HG03432 (cell line): ENCODE measurements around the gene SERTM1.

Source experiments
- ATAC-seq: cut with Tn5 transposase; IDR thresholded peaks from one replicate; pipeline ENCODE4 v1.9.1; 2021; ENCODE audit warnings: mild to moderate bottlenecking, moderate library complexity; ENCODE audit not compliant: unreplicated experiment

The SERTM1 gene

DNA sequence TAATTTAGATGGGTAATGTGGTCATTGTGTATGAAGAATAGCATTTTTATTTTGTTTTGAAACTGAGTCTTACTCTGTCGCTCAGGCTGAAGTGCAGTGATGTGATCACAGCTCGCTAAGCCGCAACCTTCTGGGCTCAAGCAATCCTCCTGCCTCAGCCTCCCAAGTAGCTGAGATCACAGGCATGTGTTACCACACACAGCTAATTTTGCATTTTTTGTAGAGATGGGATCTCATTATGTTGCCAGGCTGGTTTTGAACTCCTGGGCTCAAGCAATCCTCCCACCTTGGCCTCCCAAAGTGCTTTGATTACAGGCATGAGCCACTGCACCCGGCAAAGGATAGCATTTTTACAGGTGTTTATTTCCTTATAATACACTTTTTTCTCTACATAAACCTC is 36.6 kb downstream of the SERTM1 start:
- no peak for ATAC-seq

DNA sequence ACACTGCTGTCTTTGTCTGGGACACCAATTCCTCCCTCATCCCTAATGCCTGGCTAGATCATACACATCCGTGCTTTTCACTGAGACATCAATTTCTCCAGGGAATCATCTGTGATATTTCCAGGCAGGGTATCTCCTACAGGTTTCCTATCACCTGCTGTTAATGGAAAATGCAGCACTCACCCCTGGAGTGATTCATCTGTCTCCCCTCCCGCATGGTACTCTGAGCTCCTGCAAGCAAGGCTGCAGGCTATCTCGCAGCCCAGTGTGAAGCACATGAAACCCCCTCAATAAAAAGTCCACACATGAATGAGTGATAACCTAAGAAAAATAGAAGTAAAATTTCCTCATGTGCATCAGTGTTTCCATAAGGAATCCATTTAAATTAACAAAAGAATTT is 38.5 kb downstream of the SERTM1 start:
- no peak for ATAC-seq

DNA sequence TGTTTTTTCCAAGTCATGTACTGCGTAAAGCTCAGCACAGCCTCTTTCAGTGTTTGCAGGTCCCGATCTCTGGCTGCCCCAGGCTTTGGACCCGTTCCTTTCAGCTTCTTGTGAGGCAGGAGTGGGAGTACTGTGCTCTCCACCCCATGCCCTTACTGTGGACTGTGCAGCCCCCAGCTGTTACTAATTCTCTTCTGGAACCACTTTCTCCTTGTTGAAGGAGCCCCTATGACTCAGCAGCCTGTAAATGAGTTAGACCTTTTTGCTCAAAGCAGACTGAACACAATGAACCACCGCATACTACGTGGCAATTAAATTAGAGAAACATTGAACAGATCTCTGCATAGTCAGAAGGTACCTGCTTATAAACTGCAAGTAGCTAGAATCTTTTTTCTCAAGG is 39.0 kb downstream of the SERTM1 start:
- no peak for ATAC-seq

DNA sequence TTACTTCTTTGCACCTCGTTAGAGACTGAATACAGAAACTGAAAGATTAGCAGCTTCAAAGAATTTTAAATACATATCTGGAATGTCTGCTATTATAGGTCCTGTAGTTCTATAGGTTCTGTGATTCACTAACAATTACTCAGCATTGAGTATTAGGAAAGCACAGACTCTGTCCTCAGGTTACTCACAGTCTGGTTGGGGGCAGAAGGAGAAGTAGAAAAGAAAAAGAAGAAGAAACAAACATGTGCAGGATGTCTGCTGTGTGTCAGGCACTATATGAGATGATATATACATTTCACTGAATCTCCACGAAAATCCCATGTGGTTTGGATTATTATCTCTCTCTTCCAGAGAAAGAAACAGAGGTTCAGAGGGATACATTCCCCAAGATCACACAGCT is 40.1 kb downstream of the SERTM1 start:
- no peak for ATAC-seq

DNA sequence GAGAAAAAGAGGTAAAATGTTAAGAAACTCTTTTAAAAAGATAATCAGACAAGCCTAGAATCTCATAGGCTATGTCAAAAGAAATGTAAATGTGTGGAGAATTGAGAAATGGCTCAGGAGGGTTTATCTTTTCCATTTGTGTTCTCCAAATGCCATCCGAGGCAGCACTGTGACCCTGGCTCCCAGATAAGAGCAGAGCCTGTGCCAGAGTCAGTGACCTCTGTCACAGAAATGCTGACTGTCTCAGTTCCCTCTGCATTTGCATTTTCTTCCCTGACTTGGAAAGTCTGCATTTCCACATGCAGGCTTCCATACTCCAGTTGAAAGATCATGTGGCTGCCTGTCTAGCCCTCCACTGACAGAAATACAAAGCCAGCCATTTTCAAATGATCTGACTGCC is 42.0 kb downstream of the SERTM1 start:
- no peak for ATAC-seq

DNA sequence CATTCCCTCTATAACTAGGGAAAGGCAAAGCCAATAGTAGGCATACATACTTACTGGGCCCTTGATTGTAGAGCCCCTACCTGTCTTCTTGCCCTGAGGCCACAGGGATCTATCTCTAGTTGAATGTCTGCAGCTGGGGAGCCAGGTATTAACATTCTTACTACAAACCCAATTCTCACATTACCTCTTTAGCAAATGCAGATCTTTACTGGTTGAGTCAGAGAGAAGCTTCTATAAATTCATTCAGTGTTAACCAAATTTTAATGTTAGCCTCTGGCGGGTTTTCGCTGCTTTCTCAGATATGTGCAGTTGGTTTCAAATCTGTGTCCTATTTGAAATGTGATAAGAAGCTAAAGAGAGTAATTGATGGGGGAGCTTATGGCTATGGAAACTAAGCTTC is 43.2 kb downstream of the SERTM1 start:
- no peak for ATAC-seq

DNA sequence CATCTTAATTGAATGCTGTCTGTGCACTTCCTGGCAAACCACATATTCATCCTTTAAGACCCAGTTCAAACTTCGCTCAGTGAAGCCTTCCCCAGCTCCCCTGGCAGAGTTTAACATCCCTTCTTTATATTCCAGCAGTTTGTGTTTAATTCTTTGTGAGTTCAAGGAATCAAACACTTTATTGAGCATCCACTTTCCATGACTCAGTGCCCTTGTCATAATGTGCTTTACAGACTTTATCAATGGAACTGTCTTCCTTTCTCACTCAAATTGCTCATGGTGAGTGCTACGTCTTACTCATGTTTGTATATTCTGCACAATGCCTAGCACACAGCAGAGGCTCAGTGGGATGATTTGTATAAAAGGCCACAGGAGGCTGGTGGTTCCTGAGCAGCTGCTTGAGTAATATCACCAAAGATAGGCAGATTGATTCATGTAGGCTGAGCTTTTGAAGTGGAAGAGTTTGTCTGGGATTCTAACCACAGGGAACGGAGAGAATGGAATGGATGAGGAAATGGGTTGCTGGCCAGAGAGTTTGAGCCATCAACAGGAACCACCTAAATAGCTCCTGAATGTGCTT is 44.2 kb downstream of the SERTM1 start:
- ATAC-seq: no peak

DNA sequence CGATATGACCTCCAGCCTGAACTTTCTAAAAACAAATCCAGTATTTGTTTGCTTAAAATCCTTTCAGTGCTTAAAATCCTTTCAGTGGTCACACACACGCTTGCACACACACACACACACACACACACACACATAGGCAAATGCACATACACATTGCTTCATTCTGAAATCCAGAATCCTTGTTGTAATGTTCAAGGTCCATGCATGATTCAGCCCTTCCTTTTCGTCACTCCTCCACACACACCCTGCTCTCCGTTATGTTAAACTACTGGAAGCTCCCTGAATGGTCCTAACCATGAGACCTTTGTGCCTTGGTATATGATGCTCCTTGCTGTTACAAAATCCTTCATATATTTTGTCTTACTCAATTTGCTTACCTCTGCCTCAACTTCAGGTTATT is 44.9 kb downstream of the SERTM1 start:
- ATAC-seq: no peak

DNA sequence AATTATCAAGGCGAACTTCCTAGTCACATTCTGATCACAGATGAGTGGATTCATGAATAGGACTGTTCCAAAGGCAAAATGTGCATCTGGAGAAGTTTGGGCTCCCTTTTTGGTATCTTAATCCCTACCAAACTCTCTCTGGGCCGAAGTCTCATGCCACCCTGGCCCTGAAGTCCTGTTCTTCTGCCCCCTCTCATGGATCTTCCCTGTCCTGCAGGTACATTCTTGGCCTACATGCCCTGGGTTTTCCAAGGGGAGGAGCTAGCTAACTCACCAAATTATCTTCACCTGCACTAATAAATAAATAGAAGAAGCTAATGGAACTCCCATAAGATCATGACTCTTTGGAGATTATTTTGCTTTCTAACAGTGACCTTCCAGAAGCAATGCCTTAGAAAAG is 50.3 kb downstream of the SERTM1 start:
- no peak for ATAC-seq

DNA sequence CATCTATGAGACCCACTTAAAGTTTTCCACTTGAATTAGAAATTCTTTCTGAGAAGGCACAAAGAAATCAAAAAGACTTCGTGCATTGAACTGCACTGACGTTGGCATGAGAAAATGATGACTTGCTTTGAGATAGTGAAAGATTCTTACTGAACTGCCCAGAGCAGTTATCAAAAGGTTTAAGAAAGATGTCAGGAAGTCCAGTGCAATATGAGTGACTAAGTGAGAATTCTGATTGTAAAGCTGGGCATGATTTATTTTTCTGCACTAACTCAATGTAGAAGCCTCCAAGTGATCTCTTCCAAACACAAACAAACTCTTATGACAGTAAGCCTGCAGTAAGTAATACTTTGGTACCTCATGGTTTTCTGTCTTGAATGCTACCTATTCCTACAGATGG is 52.1 kb downstream of the SERTM1 start:
- ATAC-seq: no peak

DNA sequence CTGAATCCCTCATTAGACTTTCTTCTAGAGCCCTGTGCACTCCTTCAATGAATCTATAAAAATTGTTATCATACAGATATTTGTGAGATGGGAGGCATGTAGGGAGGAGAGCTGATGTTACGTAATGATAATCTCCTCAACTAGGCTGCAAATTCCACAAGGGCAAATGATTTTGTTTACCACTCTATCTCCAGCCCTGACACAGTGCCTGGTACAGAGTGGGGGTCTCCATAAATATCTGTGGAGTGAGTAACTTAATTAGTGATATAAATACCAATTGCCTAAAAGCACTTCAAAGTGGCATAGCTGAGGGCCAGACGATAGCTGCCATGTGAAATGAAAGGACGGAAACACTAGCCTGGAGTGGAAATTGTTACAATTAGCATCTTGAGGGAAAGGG is 54.2 kb downstream of the SERTM1 start:
- ATAC-seq: no peak

DNA sequence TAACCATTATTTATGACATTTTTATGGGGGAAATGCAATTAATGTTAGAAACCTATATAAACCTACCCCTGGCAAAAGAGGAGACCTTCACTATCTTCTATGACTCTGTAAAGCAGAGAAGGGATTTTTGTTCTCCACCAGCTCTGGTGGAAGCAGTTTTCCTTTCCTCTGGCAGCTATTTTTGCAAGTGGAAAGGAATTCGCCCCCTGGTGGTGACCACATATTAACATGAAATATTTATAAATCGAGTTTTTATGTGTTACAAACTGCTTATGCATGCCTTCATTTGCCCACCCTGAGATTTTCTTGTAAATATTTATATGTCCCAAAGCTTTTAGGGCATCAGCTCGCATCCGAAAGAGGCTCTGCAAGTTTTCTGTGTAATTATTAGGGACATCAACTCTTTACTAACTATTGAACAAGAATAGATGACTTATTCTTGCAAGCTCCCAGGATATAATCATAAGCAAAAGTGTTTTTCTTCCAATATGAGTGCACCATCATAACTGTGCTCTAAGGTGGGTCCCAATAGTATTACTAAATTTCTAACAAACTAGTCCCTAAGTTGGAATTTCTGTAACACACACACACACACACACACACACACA is 62.4 kb downstream of the SERTM1 start:
- no peak for ATAC-seq

DNA sequence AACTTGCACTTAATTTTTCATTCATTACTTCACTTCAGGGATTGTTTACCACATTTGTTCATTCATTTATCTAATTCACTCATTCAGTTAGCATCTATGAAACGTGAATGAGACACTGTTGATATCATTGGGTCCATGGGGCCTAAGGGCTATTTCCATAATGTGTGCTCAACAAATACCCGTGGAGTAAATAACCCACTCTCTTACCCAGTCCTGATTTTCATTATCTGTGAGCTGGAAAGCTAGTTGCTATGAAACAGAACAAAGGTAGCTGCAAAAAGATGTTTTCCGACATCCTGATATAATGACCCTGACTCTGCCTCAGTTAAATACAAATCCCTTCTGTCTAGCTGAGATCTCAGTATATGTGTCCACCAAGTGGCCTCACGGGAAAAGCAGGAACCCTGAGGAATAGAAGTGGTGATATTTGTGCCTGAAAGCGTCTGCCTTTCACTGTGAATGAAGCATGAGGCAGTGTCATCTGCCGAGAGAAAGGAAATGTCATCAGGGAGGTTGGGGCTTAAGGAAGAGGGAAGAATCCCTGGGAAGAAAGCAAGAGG is 63.8 kb downstream of the SERTM1 start:
- ATAC-seq: no peak

DNA sequence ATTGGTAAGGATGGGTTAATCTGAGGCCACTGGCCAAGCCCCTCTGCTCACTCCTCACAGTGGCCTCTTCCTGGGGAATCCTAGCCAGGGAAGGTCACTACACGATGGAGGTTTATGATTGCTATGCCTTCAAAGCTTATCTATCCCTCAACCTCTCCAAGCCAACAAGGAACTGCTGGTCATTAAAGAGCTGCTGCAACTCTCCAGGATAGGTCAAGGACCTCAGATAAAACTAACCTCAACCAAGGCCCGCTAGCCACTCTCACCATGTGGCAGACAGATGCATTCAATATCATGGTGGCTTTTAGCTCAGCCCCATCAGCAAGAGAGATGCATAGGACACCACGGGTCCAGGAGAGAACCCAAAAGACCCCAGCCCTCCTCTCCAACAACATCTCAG is 71.6 kb downstream of the SERTM1 start:
- ATAC-seq: no peak

DNA sequence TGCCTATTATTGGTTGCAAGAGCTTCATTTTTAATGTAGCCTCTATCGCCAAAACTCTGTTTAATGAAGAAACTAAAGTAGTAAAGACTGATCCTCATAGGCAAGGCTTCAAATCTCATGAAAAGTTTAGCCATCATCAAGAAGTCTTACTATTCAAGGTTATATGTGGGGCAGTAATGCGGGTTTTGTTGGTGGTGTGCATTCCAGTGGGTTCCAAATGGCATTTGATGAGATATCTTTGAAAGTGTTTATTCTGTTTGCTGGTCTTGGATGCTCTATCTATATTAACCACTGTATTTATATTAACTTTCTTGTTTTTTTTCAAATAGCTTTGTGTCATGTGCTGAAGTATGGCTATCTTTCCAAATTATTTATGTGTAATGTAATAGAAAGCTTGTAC is 72.2 kb downstream of the SERTM1 start:
- no peak for ATAC-seq
